GM12875 (cell line): ENCODE results near the gene CBX6.

ENCODE experiments used
- H3K4me3 ChIP-seq: one replicate; pipeline ENCODE4 v1.5.1; 2011; ENCODE audit warnings: low read depth, low read length, control low read depth
- CTCF ChIP-seq: IDR thresholded peaks from 2 replicates; pipeline ENCODE4 v1.5.1; 2011; ENCODE audit warnings: low read depth, mild to moderate bottlenecking, control low read depth, inconsistent platforms, low read length, moderate library complexity, borderline replicate concordance; ENCODE audit not compliant: insufficient read depth

The CBX6 gene

GRCh38 chr22:38827510-38827909 is 44.5 kb downstream of the CBX6 start:
- TF ChIP-seq CTCF: no peak
- no peak overlapping the region for H3K4me3 ChIP-seq

- TF ChIP-seq CTCF: no peak
Observed at GRCh38 chr22:38826801-38827200, 45.2 kb downstream of the CBX6 start.

GRCh38 chr22:38826386-38826785 is 45.6 kb downstream of the CBX6 start:
- H3K4me3 ChIP-seq: no peak overlapping the region
- TF ChIP-seq CTCF: no peak

More at GRCh38 chr22:38826801-38827200, 45.2 kb downstream of the CBX6 start:
- no peak overlapping the region for H3K4me3 ChIP-seq

- TF ChIP-seq CTCF: peak; percentile 18; the same call in 1 of the 2 replicates
- no peak overlapping the region for H3K4me3 ChIP-seq
Observed at GRCh38 chr22:38824585-38824984, 47.4 kb downstream of the CBX6 start.

- no peak overlapping the region for H3K4me3 ChIP-seq
- TF ChIP-seq CTCF: no peak
Observed at GRCh38 chr22:38823637-38824036, 48.4 kb downstream of the CBX6 start.

GRCh38 chr22:38823076-38823475 is 48.9 kb downstream of the CBX6 start:
- no peak overlapping the region for H3K4me3 ChIP-seq
- no peak for TF ChIP-seq CTCF

GRCh38 chr22:38820020-38820419 is 52.0 kb downstream of the CBX6 start:
- no peak overlapping the region for H3K4me3 ChIP-seq
- no peak for TF ChIP-seq CTCF
